ENCODE results near the gene PPM1M.

DNA sequence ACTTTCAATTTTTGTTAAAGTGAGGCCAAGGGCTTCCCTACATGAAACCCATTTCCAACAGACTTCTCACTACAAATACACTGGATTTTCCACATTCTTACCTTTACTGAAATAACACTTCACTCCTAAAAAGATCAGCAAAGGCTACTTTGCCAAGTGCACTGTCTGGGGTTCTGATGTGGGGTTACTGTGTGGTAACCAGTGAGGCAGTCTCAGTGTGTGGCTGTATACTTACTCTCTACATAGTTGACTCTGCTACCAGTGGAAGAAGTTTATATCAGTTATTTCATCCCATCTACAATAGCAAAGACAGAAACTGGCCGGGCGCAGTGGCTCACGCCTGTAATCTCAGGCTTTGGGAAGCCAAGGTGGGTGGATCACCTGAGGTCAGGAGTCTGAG is 27.3 kb downstream of the PPM1M start:
- no peak for TF ChIP-seq EP300 (IDR thresholded peaks at IDR 0.05; ENCODE audit: borderline replicate concordance)
- no peak for TF ChIP-seq TAF1 (IDR thresholded peaks at IDR 0.05; ENCODE audit: low read depth)
- no peak for TF ChIP-seq CREB1 (IDR thresholded peaks at IDR 0.05; ENCODE audit: low read depth)
- TF ChIP-seq CEBPB (IDR thresholded peaks at IDR 0.05) = no peak
- TF ChIP-seq NFIC (IDR thresholded peaks at IDR 0.05) = no peak
- TF ChIP-seq, protein P1, sequence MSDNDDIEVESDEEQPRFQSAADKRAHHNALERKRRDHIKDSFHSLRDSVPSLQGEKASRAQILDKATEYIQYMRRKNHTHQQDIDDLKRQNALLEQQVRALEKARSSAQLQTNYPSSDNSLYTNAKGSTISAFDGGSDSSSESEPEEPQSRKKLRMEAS (IDR thresholded peaks at IDR 0.05) = no peak
- TF ChIP-seq, protein P2, sequence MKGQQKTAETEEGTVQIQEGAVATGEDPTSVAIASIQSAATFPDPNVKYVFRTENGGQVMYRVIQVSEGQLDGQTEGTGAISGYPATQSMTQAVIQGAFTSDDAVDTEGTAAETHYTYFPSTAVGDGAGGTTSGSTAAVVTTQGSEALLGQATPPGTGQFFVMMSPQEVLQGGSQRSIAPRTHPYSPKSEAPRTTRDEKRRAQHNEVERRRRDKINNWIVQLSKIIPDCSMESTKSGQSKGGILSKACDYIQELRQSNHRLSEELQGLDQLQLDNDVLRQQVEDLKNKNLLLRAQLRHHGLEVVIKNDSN (IDR thresholded peaks at IDR 0.05) = no peak

All from Ishikawa (cell line).